HepG2 (cell line): ENCODE results near the gene YAP1. TPM values are rescaled to one million over a fixed set of nuclear protein-coding genes. Genes with fewer than 3 reads are reported as not detected.

Experiments used
- GTF2F1 ChIP-seq: fragments of 150-350 bp; IDR thresholded peaks from 2 replicates; pipeline ENCODE4 v1.6.1; 2014; ENCODE audit warnings: low read length
- HIC2 ChIP-seq: sonication (generic); formaldehyde crosslinking; IDR thresholded peaks from 2 replicates; pipeline ENCODE4 v1.9.0; 2022; ENCODE audit warnings: low read depth, missing genetic modification reagents
- HIVEP1 ChIP-seq: sonication (generic); formaldehyde crosslinking; IDR thresholded peaks from 2 replicates; pipeline ENCODE4 v1.4.0; 2020; ENCODE audit warnings: mild to moderate bottlenecking, missing genetic modification reagents
- KLF6 ChIP-seq: IDR thresholded peaks from 2 replicates; pipeline ENCODE4 v1.8.0; 2016; ENCODE audit warnings: missing biosample characterization, missing genetic modification reagents
- MED8 ChIP-seq: sonication (generic); formaldehyde crosslinking; IDR thresholded peaks from 2 replicates; pipeline ENCODE4 v1.8.1; 2023; ENCODE audit warnings: mild to moderate bottlenecking, missing genetic modification reagents; ENCODE audit not compliant: insufficient replicate concordance
- RBM39 ChIP-seq: fragments of 200-400 bp; formaldehyde crosslinking; IDR thresholded peaks from one replicate; pipeline ENCODE4 v1.6.1; 2018; ENCODE audit warnings: antibody characterized with exemption, mild to moderate bottlenecking, low read depth, low read length; ENCODE audit not compliant: poor library complexity, severe bottlenecking
- TCF7L2 ChIP-seq: IDR thresholded peaks from 2 replicates; pipeline ENCODE4 v1.6.1; 2011; ENCODE audit warnings: mild to moderate bottlenecking, low read depth, low read length, moderate library complexity
- ZBTB1 ChIP-seq: sonication (generic); formaldehyde crosslinking; IDR thresholded peaks from 2 replicates; pipeline ENCODE4 v1.4.0; 2020; ENCODE audit warnings: missing genetic modification reagents, borderline replicate concordance
- ZBTB26 ChIP-seq: IDR thresholded peaks from 2 replicates; pipeline ENCODE4 v1.6.1; 2016; ENCODE audit warnings: missing compliant biosample characterization, missing genetic modification reagents, borderline replicate concordance
- ZBTB33 ChIP-seq: sonication (generic); formaldehyde crosslinking; IDR thresholded peaks from 2 replicates; pipeline ENCODE4 v1.4.0; 2020; ENCODE audit warnings: missing genetic modification reagents
- ZNF354B ChIP-seq: sonication (generic); formaldehyde crosslinking; IDR thresholded peaks from 2 replicates; pipeline ENCODE4 v1.8.0; 2022; ENCODE audit warnings: mild to moderate bottlenecking, missing genetic modification reagents
- ZNF546 ChIP-seq: sonication (generic); formaldehyde crosslinking; conservative IDR thresholded peaks from 2 replicates; pipeline ENCODE4 v1.8.1; 2023; ENCODE audit warnings: mild to moderate bottlenecking, missing genetic modification reagents
- ZNF609 ChIP-seq: sonication (generic); formaldehyde crosslinking; IDR thresholded peaks from 2 replicates; pipeline ENCODE4 v1.4.0; 2020; ENCODE audit warnings: mild to moderate bottlenecking, missing genetic modification reagents, borderline replicate concordance
- ZNF75D ChIP-seq: sonication (generic); formaldehyde crosslinking; IDR thresholded peaks from 2 replicates; pipeline ENCODE4 v1.8.1; 2023; ENCODE audit warnings: missing genetic modification reagents, mild to moderate bottlenecking, borderline replicate concordance
- ZNF761 ChIP-seq: sonication (generic); formaldehyde crosslinking; conservative IDR thresholded peaks from 2 replicates; pipeline ENCODE4 v1.4.0; 2020; ENCODE audit warnings: mild to moderate bottlenecking, missing genetic modification reagents
- ZNF780A ChIP-seq: sonication (generic); formaldehyde crosslinking; IDR thresholded peaks from 2 replicates; pipeline ENCODE4 v1.8.0; 2022; ENCODE audit warnings: mild to moderate bottlenecking, missing genetic modification reagents, moderate library complexity
- polyA plus RNA-seq, 8 experiments: library from polyadenylated mRNA; depleted of rRNA in 3 of 8; stranded (reverse) in 7 of 8; unstranded in 1 of 8; fragments of >200 nt; fragmentation: Illumina TruSeq in 4 of 8; extraction: Trizol in 4 of 8; gene quantifications; 2 replicates each; pipeline versions ENCODE4 v1.2.1 to v1.2.3, GENCODE V29; 2011 to 2016; ENCODE audit warnings: low read depth in 4 of 8, missing spikeins in 1 of 8, mixed read lengths in 1 of 8; ENCODE audit not compliant: insufficient read depth in 1 of 8
- total RNA-seq, 5 experiments: library from RNA; depleted of rRNA; stranded (reverse); fragments of >200 nt; fragmentation: Illumina TruSeq; extraction: Trizol; gene quantifications; 2 replicates each; pipeline ENCODE4 v1.2.3, GENCODE V29; 2016; ENCODE audit warnings: low read depth in 1 of 5
- TF ChIP-seq, protein P1 (sequence below): sonication (generic); formaldehyde crosslinking; IDR thresholded peaks from 2 replicates; pipeline ENCODE4 v1.4.0; 2020; ENCODE audit warnings: missing genetic modification reagents

The YAP1 gene
- total and polyA plus RNA-seq, 2 of the 13 experiments (the other 11 are each of a cell fraction or from before 2014, with no cell fraction given), result 59.5 to 91.0 TPM

DNA sequence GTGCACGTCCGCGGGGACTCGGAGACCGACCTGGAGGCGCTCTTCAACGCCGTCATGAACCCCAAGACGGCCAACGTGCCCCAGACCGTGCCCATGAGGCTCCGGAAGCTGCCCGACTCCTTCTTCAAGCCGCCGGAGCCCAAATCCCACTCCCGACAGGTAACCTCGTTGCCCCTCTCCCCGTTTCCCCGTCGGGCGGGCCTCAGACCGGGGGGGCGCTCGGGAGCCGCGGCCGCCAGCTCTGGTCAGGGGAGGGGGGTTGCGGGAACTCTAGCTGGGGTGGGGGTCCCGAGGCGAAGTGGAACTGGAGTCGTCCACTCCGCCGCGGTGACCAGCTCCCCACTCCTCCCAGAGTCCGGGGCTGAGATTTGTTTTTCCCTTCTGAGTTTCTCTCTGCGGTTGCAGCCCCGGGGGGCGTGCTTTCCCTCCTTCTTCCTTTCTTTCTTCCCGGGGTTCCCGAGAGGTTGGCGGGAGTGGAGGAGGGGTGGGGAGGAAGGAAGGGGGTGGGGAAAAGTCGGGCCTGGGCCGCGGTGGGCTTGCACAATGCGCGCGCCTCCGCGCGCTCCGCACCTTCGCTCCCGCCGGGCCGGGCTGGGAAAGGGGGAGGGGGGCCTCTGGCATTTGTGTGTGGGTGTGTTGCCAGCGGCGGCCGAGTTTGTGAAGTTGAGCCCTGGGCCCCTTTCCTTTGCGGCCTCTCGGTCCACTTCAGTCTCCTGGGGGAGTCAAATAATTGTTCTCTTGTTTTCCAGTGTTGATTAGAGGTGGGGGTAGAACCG is 952 bp downstream of the YAP1 start (continued):
- TF ChIP-seq ZNF609 (CRISPR knock-in tag), result peak; percentile 72
- TF ChIP-seq KLF6, result no peak
- TF ChIP-seq GTF2F1, result no peak
- no peak for TF ChIP-seq ZNF354B
- TF ChIP-seq ZNF761 (CRISPR knock-in tag), result 0 out of 2 replicates have a peak, but pooled peaks have one; percentile 29
- no peak for TF ChIP-seq ZBTB26
- TF ChIP-seq HIC2 (CRISPR knock-in tag), result no peak
- TF ChIP-seq ZNF75D (CRISPR knock-in tag), result no peak
- TF ChIP-seq ZBTB33 (CRISPR knock-in tag), result 0 out of 2 replicates have a peak, but pooled peaks have one; percentile 2
- TF ChIP-seq RBM39, result no peak
- TF ChIP-seq, protein P1, sequence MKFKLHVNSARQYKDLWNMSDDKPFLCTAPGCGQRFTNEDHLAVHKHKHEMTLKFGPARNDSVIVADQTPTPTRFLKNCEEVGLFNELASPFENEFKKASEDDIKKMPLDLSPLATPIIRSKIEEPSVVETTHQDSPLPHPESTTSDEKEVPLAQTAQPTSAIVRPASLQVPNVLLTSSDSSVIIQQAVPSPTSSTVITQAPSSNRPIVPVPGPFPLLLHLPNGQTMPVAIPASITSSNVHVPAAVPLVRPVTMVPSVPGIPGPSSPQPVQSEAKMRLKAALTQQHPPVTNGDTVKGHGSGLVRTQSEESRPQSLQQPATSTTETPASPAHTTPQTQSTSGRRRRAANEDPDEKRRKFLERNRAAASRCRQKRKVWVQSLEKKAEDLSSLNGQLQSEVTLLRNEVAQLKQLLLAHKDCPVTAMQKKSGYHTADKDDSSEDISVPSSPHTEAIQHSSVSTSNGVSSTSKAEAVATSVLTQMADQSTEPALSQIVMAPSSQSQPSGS, result no peak
- TF ChIP-seq ZNF780A (CRISPR knock-in tag), result no peak
- no peak for TF ChIP-seq ZBTB1 (CRISPR knock-in tag)
- TF ChIP-seq TCF7L2, result no peak
- no peak for TF ChIP-seq ZNF546 (CRISPR knock-in tag)
- TF ChIP-seq HIVEP1 (CRISPR knock-in tag), result peak; percentile 37; the same call in 1 of the 2 replicates
- peak; percentile 18 for TF ChIP-seq MED8 (CRISPR knock-in tag)
